Ishikawa (cell line): Measurements from ENCODE around the gene CLSTN2.

ENCODE experiments used
- CREB1 ChIP-seq: IDR thresholded peaks from 2 replicates; pipeline ENCODE4 v1.6.1; 2012; ENCODE audit warnings: low read depth
- EP300 ChIP-seq: IDR thresholded peaks from 2 replicates; pipeline ENCODE4 v1.6.1; 2012; ENCODE audit warnings: borderline replicate concordance
- FOXM1 ChIP-seq: IDR thresholded peaks from 2 replicates; pipeline ENCODE4 v1.6.1; 2012; ENCODE audit warnings: low read depth, borderline replicate concordance
- RAD21 ChIP-seq: IDR thresholded peaks from 2 replicates; pipeline ENCODE4 v1.6.1; 2012; ENCODE audit warnings: low read depth
- REST ChIP-seq: IDR thresholded peaks from 2 replicates; pipeline ENCODE4 v1.6.1; 2012; ENCODE audit warnings: low read depth, mild to moderate bottlenecking
- TCF12 ChIP-seq: IDR thresholded peaks from 2 replicates; pipeline ENCODE4 v1.6.1; 2012; ENCODE audit warnings: low read depth
- TF ChIP-seq, protein P1 (sequence below): IDR thresholded peaks from 2 replicates; pipeline ENCODE4 v1.6.1; 2012

GRCh38 chr3:140377644-140378043 lies 442.7 kb downstream of the CLSTN2 start:
- TF ChIP-seq EP300 = no peak
- TF ChIP-seq CREB1 = no peak
- TF ChIP-seq, protein P1, sequence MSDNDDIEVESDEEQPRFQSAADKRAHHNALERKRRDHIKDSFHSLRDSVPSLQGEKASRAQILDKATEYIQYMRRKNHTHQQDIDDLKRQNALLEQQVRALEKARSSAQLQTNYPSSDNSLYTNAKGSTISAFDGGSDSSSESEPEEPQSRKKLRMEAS = no peak
- no peak for TF ChIP-seq FOXM1
- TF ChIP-seq RAD21 = no peak
- TF ChIP-seq REST = no peak
- TF ChIP-seq TCF12 = no peak
